ENCODE measurements around the gene SLC4A4.
A peak's percentile ranks its signal among the peaks of the same experiment; 100 is the strongest.

SLC4A4 gene

DNA sequence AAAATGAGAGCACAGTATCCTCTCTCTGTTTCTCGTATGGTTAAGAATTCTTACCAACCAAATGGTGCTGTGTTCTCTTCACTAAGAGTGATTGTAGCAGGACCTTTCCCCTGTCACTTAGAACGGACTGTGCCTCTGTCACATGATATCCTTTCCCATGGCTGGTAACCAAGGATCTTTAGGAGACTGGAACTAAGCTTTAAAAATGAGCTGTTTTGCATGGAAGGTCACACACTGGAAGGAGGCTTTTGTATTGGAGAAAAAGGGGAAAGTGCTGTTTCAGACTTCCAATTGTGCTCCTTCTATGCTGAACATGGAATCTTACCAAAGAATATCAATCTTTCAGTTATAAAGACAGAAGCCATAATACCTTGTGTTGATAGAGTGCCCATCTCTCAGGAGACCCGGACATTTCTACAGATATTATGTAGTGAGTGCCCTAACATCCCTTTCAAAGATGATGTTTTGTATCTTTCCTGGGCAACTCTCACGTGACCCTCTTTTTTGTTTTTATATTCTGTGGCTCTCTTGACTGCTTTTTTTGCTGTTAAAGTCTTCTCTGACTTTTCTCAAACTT lies 148.6 kb downstream of the SLC4A4 start:
- CTCF ChIA-PET, result interaction anchor here (0.6 kb wide), 1 partner anchor 20 kb away, joined by 3 read pairs; no protein-coding TSS in a partner anchor
- H3K27ac ChIP-seq (ENCODE audit: extremely low read depth, low read depth, low read length), result no peak overlapping the region
- H3K36me3 ChIP-seq (ENCODE audit: control insufficient read depth in 2 of 2, insufficient read depth in 1 of 2, low read length in 2 of 2), result no peaks in the 10 kb centered on the region
- H3K9me3 ChIP-seq (ENCODE audit: control insufficient read depth, insufficient read depth, low read depth, low read length), result no peaks in the 10 kb centered on the region
- no peaks in the 10 kb centered on the region for H3K4me1 ChIP-seq (ENCODE audit: control insufficient read depth, insufficient read depth, low read length)
- no peak overlapping the region for H3K4me3 ChIP-seq (ENCODE audit: low read depth, low read length)
- TF ChIP-seq ZNF76 (tag by site-specific recombination; IDR thresholded peaks at IDR 0.05; ENCODE audit: borderline replicate concordance, low read depth) (no peak), ZNF174 (tag by site-specific recombination; IDR thresholded peaks at IDR 0.05) (no peak), ZNF366 (tag by site-specific recombination; conservative IDR thresholded peaks at IDR 0.05) (no peak), ZBTB48 (tag by site-specific recombination; IDR thresholded peaks at IDR 0.05) (no peak), ZNF529 (tag by site-specific recombination; IDR thresholded peaks at IDR 0.05; ENCODE audit: insufficient replicate concordance) (no peak), ZFP41 (tag by site-specific recombination; IDR thresholded peaks at IDR 0.05; ENCODE audit: borderline replicate concordance) (no peak), ZFHX2 (tag by site-specific recombination; conservative IDR thresholded peaks at IDR 0.05) (no peak)
- TF ChIP-seq, protein P1, sequence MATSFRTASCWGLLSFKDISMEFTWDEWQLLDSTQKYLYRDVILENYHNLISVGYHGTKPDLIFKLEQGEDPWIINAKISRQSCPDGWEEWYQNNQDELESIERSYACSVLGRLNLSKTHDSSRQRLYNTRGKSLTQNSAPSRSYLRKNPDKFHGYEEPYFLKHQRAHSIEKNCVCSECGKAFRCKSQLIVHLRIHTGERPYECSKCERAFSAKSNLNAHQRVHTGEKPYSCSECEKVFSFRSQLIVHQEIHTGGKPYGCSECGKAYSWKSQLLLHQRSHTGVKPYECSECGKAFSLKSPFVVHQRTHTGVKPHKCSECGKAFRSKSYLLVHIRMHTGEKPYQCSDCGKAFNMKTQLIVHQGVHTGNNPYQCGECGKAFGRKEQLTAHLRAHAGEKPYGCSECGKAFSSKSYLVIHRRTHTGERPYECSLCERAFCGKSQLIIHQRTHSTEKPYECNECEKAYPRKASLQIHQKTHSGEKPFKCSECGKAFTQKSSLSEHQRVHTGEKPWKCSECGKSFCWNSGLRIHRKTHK (tag by site-specific recombination; IDR thresholded peaks at IDR 0.05), result no peak
- TF ChIP-seq, protein P2, sequence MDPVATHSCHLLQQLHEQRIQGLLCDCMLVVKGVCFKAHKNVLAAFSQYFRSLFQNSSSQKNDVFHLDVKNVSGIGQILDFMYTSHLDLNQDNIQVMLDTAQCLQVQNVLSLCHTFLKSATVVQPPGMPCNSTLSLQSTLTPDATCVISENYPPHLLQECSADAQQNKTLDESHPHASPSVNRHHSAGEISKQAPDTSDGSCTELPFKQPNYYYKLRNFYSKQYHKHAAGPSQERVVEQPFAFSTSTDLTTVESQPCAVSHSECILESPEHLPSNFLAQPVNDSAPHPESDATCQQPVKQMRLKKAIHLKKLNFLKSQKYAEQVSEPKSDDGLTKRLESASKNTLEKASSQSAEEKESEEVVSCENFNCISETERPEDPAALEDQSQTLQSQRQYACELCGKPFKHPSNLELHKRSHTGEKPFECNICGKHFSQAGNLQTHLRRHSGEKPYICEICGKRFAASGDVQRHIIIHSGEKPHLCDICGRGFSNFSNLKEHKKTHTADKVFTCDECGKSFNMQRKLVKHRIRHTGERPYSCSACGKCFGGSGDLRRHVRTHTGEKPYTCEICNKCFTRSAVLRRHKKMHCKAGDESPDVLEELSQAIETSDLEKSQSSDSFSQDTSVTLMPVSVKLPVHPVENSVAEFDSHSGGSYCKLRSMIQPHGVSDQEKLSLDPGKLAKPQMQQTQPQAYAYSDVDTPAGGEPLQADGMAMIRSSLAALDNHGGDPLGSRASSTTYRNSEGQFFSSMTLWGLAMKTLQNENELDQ (tag by site-specific recombination; IDR thresholded peaks at IDR 0.05; ENCODE audit: low read depth), result 0 out of 2 replicates have a peak, but pooled peaks have one; percentile 46
- POLR2A ChIA-PET, result no interaction called here

DNA sequence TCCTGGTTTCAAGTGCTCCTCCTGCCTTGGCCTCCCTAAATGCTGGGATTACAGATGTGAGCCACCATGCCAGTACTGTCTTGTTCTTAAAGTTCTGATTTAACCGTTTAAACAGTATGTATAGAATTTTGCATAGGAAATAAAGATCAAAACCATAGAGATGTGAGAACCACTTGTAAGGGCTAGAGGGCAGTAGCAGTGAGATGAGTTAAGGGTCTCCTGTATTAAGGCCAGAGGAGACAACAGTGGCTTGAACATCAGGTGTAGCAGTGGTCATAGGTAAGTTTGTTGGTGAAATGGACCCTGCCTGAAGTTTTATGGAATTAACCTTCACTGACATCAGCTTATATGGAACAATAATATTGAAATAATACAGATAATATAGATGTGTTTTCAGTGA lies 155.7 kb downstream of the SLC4A4 start:
- H3K36me3 ChIP-seq (ENCODE audit: control insufficient read depth in 2 of 2, insufficient read depth in 1 of 2, low read length in 2 of 2), result no peaks in the 10 kb centered on the region
- no peaks in the 10 kb centered on the region for H3K9me3 ChIP-seq (ENCODE audit: control insufficient read depth, insufficient read depth, low read depth, low read length)
- no peak overlapping the region for H3K27ac ChIP-seq (ENCODE audit: extremely low read depth, low read depth, low read length)
- no peak overlapping the region for H3K4me3 ChIP-seq (ENCODE audit: low read depth, low read length)
- H3K4me1 ChIP-seq (ENCODE audit: control insufficient read depth, insufficient read depth, low read length), result peaks cover 4% of the 10 kb centered on the region; the same call in 1 of the 2 replicates
- TF ChIP-seq BCL11A (tag by site-specific recombination; IDR thresholded peaks at IDR 0.05; ENCODE audit: low read depth), result no peak
- TF ChIP-seq ZNF549 (tag by site-specific recombination; IDR thresholded peaks at IDR 0.05), result no peak
- no peak for TF ChIP-seq ZBTB1 (tag by site-specific recombination; IDR thresholded peaks at IDR 0.05)
- no peak for TF ChIP-seq ZSCAN16 (tag by site-specific recombination; IDR thresholded peaks at IDR 0.05)
- TF ChIP-seq, protein P3, sequence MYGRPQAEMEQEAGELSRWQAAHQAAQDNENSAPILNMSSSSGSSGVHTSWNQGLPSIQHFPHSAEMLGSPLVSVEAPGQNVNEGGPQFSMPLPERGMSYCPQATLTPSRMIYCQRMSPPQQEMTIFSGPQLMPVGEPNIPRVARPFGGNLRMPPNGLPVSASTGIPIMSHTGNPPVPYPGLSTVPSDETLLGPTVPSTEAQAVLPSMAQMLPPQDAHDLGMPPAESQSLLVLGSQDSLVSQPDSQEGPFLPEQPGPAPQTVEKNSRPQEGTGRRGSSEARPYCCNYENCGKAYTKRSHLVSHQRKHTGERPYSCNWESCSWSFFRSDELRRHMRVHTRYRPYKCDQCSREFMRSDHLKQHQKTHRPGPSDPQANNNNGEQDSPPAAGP (tag by site-specific recombination; IDR thresholded peaks at IDR 0.05), result no peak
- ChIA-PET CTCF (no interaction called here), POLR2A (no interaction called here)

DNA sequence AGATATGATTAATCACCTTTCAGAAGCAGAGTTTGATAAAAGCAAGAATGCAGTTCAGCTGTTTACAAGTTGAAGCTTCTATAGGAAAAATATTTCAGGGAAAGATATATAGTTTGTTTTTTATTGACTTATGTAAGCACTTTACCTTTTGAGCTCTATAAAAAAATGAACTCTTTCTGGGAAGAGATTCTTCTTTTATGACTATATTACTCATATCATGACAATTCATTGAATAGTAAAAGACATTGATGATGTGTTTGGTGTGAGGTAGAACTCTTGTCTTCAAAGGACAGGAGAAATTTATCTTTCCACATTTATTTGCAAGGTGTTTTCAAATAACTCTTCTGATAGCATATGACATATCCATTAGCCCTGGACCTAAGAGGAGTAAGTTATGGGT lies 156.6 kb downstream of the SLC4A4 start:
- Histone ChIP-seq H3K27ac (ENCODE audit: extremely low read depth, low read depth, low read length) (no peak overlapping the region), H3K4me1 (ENCODE audit: control insufficient read depth, insufficient read depth, low read length) (peaks cover 4% of the 10 kb centered on the region; the same call in 1 of the 2 replicates), H3K4me3 (ENCODE audit: low read depth, low read length) (no peak overlapping the region), H3K36me3 (ENCODE audit: control insufficient read depth in 2 of 2, insufficient read depth in 1 of 2, low read length in 2 of 2) (no peaks in the 10 kb centered on the region), H3K9me3 (ENCODE audit: control insufficient read depth, insufficient read depth, low read depth, low read length) (no peaks in the 10 kb centered on the region)
- TF ChIP-seq ZFP41 (tag by site-specific recombination; IDR thresholded peaks at IDR 0.05; ENCODE audit: borderline replicate concordance), result no peak
- TF ChIP-seq, protein P4, sequence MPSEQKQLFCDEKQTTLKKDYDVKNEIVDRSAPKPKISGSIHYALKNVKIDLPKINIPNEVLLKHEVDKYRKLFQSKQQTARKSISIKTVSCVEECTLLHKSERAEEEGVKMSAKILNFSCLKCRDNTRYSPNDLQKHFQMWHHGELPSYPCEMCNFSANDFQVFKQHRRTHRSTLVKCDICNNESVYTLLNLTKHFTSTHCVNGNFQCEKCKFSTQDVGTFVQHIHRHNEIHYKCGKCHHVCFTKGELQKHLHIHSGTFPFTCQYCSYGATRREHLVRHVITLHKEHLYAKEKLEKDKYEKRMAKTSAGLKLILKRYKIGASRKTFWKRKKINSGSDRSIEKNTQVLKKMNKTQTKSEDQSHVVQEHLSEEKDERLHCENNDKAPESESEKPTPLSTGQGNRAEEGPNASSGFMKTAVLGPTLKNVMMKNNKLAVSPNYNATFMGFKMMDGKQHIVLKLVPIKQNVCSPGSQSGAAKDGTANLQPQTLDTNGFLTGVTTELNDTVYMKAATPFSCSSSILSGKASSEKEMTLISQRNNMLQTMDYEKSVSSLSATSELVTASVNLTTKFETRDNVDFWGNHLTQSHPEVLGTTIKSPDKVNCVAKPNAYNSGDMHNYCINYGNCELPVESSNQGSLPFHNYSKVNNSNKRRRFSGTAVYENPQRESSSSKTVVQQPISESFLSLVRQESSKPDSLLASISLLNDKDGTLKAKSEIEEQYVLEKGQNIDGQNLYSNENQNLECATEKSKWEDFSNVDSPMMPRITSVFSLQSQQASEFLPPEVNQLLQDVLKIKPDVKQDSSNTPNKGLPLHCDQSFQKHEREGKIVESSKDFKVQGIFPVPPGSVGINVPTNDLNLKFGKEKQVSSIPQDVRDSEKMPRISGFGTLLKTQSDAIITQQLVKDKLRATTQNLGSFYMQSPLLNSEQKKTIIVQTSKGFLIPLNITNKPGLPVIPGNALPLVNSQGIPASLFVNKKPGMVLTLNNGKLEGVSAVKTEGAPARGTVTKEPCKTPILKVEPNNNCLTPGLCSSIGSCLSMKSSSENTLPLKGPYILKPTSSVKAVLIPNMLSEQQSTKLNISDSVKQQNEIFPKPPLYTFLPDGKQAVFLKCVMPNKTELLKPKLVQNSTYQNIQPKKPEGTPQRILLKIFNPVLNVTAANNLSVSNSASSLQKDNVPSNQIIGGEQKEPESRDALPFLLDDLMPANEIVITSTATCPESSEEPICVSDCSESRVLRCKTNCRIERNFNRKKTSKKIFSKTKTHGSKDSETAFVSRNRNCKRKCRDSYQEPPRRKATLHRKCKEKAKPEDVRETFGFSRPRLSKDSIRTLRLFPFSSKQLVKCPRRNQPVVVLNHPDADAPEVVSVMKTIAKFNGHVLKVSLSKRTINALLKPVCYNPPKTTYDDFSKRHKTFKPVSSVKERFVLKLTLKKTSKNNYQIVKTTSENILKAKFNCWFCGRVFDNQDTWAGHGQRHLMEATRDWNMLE (tag by site-specific recombination; conservative IDR thresholded peaks at IDR 0.05; ENCODE audit: low read depth), result no peak
- TF ChIP-seq ZNF670 (tag by site-specific recombination; IDR thresholded peaks at IDR 0.05; ENCODE audit: low read depth), result no peak
- TF ChIP-seq ZNF677 (tag by site-specific recombination; IDR thresholded peaks at IDR 0.05), result no peak
- TF ChIP-seq, protein P5, sequence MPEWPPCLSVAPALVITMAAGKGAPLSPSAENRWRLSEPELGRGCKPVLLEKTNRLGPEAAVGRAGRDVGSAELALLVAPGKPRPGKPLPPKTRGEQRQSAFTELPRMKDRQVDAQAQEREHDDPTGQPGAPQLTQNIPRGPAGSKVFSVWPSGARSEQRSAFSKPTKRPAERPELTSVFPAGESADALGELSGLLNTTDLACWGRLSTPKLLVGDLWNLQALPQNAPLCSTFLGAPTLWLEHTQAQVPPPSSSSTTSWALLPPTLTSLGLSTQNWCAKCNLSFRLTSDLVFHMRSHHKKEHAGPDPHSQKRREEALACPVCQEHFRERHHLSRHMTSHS (tag by site-specific recombination; IDR thresholded peaks at IDR 0.05), result no peak
- no peak for TF ChIP-seq ZNF24 (tag by site-specific recombination; IDR thresholded peaks at IDR 0.05)
- ChIA-PET POLR2A (no interaction called here), CTCF (no interaction called here)

All from HEK293 (cell line).